Measurements from ENCODE around the gene FAM174B. TPM values are rescaled to one million over a fixed set of nuclear protein-coding genes. Genes with fewer than 3 reads are reported as not detected.

Gene FAM174B
- total RNA-seq, 2 donors from 2014 or later, result 5.7 to 7.0 TPM

DNA sequence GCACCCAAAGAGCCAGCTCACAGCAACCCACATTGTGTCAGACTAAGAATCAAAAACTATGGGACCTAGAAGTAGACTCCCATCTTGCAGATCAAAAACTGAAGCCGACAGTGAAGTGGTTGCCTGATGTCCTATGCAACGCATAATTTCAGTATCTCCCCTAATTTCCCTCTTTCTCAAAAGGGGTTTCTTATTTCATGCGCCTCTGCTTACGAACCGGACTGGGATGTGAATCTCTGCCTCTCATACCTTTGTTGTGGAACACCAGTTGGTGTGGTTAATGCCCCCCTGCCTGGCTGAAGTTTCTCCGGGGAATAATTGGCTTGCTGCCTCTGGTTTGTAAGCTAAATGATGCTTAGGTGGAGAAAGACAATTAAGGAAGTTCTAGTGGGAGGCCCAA is 514 bp upstream of the FAM174B start:
- Mint-ChIP-seq H3K27ac (no peak overlapping the region), H3K4me1 (no peaks in the 10 kb centered on the region), H3K36me3 (ENCODE audit: low read depth) (peaks cover 5% of the 10 kb centered on the region), H3K27me3 (peaks cover 31% of the 10 kb centered on the region), H3K9me3 (no peaks in the 10 kb centered on the region), H3K4me3 (peak overlapping the region; percentile 62)
- ATAC-seq (replicated peaks), result peak; percentile 5

GRCh38 chr15:92654662-92655061 is 913 bp downstream of the FAM174B start:
- H3K27me3 Mint-ChIP-seq, result peaks cover 36% of the 10 kb centered on the region
- H3K4me3 Mint-ChIP-seq, result peak overlapping the region; percentile 67
- peaks cover 4% of the 10 kb centered on the region for H3K9me3 Mint-ChIP-seq

GRCh38 chr15:92653836-92654539 is 1.6 kb downstream of the FAM174B start:
- no peak overlapping the region for H3K27ac Mint-ChIP-seq
- H3K27me3 Mint-ChIP-seq, result peaks cover 36% of the 10 kb centered on the region
- H3K4me3 Mint-ChIP-seq, result peak overlapping the region; percentile 67
- H3K9me3 Mint-ChIP-seq, result peaks cover 4% of the 10 kb centered on the region
- H3K36me3 Mint-ChIP-seq (ENCODE audit: low read depth), result peaks cover 5% of the 10 kb centered on the region
- ATAC-seq (replicated peaks), result no peak
- H3K4me1 Mint-ChIP-seq, result no peaks in the 10 kb centered on the region

More at GRCh38 chr15:92654662-92655061, 913 bp downstream of the FAM174B start:
- Mint-ChIP-seq H3K4me1 (no peaks in the 10 kb centered on the region), H3K27ac (no peak overlapping the region), H3K36me3 (ENCODE audit: low read depth) (peaks cover 5% of the 10 kb centered on the region)
- ATAC-seq (replicated peaks), result no peak

DNA sequence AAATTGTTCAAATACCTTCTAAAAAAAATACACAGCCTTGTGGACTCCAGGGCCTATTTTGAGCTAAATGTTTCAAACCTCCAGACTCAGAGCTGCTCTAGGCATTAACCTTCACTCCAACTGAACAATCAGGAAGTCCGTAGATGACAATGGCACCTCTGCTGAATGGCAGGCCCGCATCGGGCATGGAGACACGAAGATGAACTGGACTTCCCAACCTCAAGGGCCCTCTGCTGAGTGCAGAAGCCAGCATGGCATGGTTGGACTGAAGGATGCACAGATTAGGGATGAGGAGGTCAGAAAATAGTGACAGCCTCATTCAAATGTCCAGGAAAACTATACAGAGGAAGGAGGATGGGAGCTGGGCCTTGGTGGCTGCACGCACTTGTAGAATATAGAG is 2.2 kb downstream of the FAM174B start:
- H3K4me1 Mint-ChIP-seq, result no peaks in the 10 kb centered on the region
- H3K27ac Mint-ChIP-seq, result no peak overlapping the region
- peaks cover 36% of the 10 kb centered on the region for H3K27me3 Mint-ChIP-seq
- peaks cover 5% of the 10 kb centered on the region for H3K36me3 Mint-ChIP-seq (ENCODE audit: low read depth)
- H3K9me3 Mint-ChIP-seq, result peaks cover 4% of the 10 kb centered on the region
- peak overlapping the region; percentile 67 for H3K4me3 Mint-ChIP-seq
- ATAC-seq (replicated peaks), result no peak

GRCh38 chr15:92652576-92652966 is 3.0 kb downstream of the FAM174B start:
- H3K27me3 Mint-ChIP-seq, result peaks cover 36% of the 10 kb centered on the region
- H3K27ac Mint-ChIP-seq, result no peak overlapping the region
- H3K9me3 Mint-ChIP-seq, result peaks cover 4% of the 10 kb centered on the region
- ATAC-seq (replicated peaks), result no peak
- no peaks in the 10 kb centered on the region for H3K4me1 Mint-ChIP-seq
- peaks cover 5% of the 10 kb centered on the region for H3K36me3 Mint-ChIP-seq (ENCODE audit: low read depth)
- H3K4me3 Mint-ChIP-seq, result no peak overlapping the region

- no peaks in the 10 kb centered on the region for H3K4me1 Mint-ChIP-seq
- H3K4me3 Mint-ChIP-seq, result no peak overlapping the region
- peaks cover 4% of the 10 kb centered on the region for H3K9me3 Mint-ChIP-seq
- no peak for ATAC-seq (replicated peaks)
- peaks cover 5% of the 10 kb centered on the region for H3K36me3 Mint-ChIP-seq (ENCODE audit: low read depth)
- peaks cover 34% of the 10 kb centered on the region for H3K27me3 Mint-ChIP-seq
- H3K27ac Mint-ChIP-seq, result no peak overlapping the region
Measured at GRCh38 chr15:92651877-92652575, 3.5 kb downstream of the FAM174B start.

DNA sequence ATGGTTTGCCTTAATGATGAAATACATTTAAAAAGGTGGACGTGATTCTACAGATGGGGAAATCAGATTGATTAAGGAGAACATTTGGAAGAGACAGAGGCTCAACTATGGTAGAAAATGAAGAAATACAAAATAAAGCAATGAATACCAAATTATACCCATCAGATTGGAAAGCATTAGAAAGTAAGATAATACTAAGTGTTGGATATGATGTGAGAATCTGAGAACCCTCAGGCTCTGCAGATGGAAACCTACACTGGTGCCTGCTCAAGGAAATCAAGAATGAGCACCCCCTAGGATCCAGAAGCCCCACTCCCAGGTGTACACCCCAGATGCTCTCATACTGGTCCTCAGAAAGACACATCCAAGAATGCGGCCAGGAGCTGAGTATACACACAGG is 4.6 kb downstream of the FAM174B start:
- Mint-ChIP-seq H3K4me1 (no peaks in the 10 kb centered on the region), H3K36me3 (ENCODE audit: low read depth) (peaks cover 5% of the 10 kb centered on the region), H3K27ac (no peak overlapping the region), H3K27me3 (peaks cover 27% of the 10 kb centered on the region), H3K9me3 (peaks cover 4% of the 10 kb centered on the region), H3K4me3 (no peak overlapping the region)
- no peak for ATAC-seq (replicated peaks)

GRCh38 chr15:92650256-92650655 is 5.3 kb downstream of the FAM174B start:
- peaks cover 28% of the 10 kb centered on the region for H3K27me3 Mint-ChIP-seq
- peaks cover 5% of the 10 kb centered on the region for H3K36me3 Mint-ChIP-seq (ENCODE audit: low read depth)
- no peak for ATAC-seq (replicated peaks)
- H3K27ac Mint-ChIP-seq, result no peak overlapping the region
- H3K4me3 Mint-ChIP-seq, result no peak overlapping the region
- no peaks in the 10 kb centered on the region for H3K4me1 Mint-ChIP-seq
- peaks cover 4% of the 10 kb centered on the region for H3K9me3 Mint-ChIP-seq

DNA sequence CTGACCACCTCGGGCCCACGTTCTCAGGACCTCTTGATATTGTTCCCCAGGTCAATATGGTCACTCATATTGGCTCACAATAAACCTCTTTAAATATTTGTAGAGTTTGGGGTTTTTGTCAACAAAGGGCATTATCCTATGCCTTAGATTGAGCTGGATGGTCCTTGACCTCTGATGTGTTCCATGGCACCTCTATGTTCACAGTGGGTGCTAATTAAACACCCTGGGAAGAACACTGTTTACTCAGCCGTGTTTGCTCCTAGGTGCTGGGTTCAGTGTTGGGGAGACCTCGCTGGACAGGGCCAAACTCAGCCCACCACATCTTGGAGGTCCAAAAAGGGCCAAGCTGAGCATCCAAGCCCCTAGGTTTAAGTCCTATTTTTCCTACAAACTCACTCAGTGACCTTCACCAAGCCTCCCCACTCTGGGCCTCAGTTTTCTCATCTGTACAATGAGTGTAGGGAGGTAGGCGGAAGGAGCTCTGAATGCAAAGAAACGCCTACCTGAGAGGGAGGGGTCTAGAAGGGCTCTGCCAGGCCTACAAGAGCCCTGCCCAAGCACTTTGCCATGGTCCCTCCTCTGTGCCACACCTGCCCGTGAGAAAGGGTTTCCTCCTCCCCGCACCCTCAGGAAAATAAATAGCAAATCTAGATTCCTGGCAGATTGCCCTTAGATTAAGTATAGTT is 7.2 kb downstream of the FAM174B start:
- no peak for ATAC-seq (replicated peaks)
- H3K9me3 Mint-ChIP-seq, result peaks cover 4% of the 10 kb centered on the region

GRCh38 chr15:92647467-92648163 is 8.0 kb downstream of the FAM174B start:
- H3K36me3 Mint-ChIP-seq (ENCODE audit: low read depth), result no peaks in the 10 kb centered on the region
- ATAC-seq (replicated peaks), result no peak
- peaks cover 14% of the 10 kb centered on the region for H3K27me3 Mint-ChIP-seq
- no peak overlapping the region for H3K4me3 Mint-ChIP-seq
- no peak overlapping the region for H3K27ac Mint-ChIP-seq
- H3K4me1 Mint-ChIP-seq, result no peaks in the 10 kb centered on the region
- H3K9me3 Mint-ChIP-seq, result peaks cover 6% of the 10 kb centered on the region

More for the DNA sequence above, 7.2 kb downstream of the FAM174B start:
- Mint-ChIP-seq H3K27ac (no peak overlapping the region), H3K4me3 (no peak overlapping the region), H3K36me3 (ENCODE audit: low read depth) (no peaks in the 10 kb centered on the region), H3K4me1 (no peaks in the 10 kb centered on the region), H3K27me3 (peaks cover 18% of the 10 kb centered on the region)

DNA sequence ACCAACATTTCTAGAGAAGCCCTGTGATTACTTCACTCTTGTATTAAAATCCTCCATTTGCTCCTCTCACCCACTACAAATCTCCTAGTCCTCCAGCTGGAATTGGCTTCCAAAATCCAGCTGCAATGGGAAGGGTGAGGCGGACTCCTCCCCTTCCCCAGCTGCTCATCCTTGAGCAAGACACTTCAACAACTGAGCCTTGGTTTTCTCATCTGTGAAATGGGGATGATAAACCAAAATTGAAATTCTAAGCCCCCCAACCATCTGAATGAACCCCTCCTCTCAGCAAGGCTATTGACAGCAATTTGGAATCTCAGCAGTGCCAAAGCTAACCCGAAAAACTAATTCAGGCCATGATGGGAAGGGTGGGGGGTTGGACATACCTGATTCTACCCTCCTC is 9.4 kb downstream of the FAM174B start:
- no peak overlapping the region for H3K27ac Mint-ChIP-seq

GRCh38 chr15:92645731-92646130 is 9.8 kb downstream of the FAM174B start:
- peaks cover 5% of the 10 kb centered on the region for H3K9me3 Mint-ChIP-seq
- H3K27me3 Mint-ChIP-seq, result peaks cover 6% of the 10 kb centered on the region
- H3K27ac Mint-ChIP-seq, result no peak overlapping the region
- no peaks in the 10 kb centered on the region for H3K4me1 Mint-ChIP-seq
- no peaks in the 10 kb centered on the region for H3K36me3 Mint-ChIP-seq (ENCODE audit: low read depth)
- no peak overlapping the region for H3K4me3 Mint-ChIP-seq
- no peak for ATAC-seq (replicated peaks)

More for the DNA sequence above, 9.4 kb downstream of the FAM174B start:
- H3K4me3 Mint-ChIP-seq, result no peak overlapping the region
- peaks cover 8% of the 10 kb centered on the region for H3K9me3 Mint-ChIP-seq
- H3K4me1 Mint-ChIP-seq, result no peaks in the 10 kb centered on the region
- peaks cover 9% of the 10 kb centered on the region for H3K27me3 Mint-ChIP-seq
- H3K36me3 Mint-ChIP-seq (ENCODE audit: low read depth), result no peaks in the 10 kb centered on the region
- no peak for ATAC-seq (replicated peaks)

- ATAC-seq (replicated peaks), result no peak
- Mint-ChIP-seq H3K27me3 (peaks cover 4% of the 10 kb centered on the region), H3K4me3 (no peak overlapping the region), H3K9me3 (peaks cover 4% of the 10 kb centered on the region), H3K27ac (no peak overlapping the region), H3K4me1 (no peaks in the 10 kb centered on the region), H3K36me3 (ENCODE audit: low read depth) (no peaks in the 10 kb centered on the region)
Measured at GRCh38 chr15:92645051-92645631, 10.4 kb downstream of the FAM174B start.
